Measurements from ENCODE around the gene FRMPD4.

Gene FRMPD4

GRCh38 chrX:12396584-12396983, 258.3 kb downstream of the FRMPD4 start:
- H3K4me3 ChIP-seq (ENCODE audit: low read length), result no peak overlapping the region
- no peaks in the 10 kb centered on the region for H3K4me1 ChIP-seq (ENCODE audit: control insufficient read depth, insufficient read depth, low read length)
- no peaks in the 10 kb centered on the region for H3K27me3 ChIP-seq (ENCODE audit: control insufficient read depth, insufficient read depth, low read length)
- H3K9ac ChIP-seq (ENCODE audit: low read length), result no peak overlapping the region
- no peaks in the 10 kb centered on the region for H3K36me3 ChIP-seq (ENCODE audit: control insufficient read depth, insufficient read depth, low read length)
- H3K27ac ChIP-seq (ENCODE audit: low read depth, low read length), result no peak overlapping the region

- no peaks in the 10 kb centered on the region for H3K36me3 ChIP-seq (ENCODE audit: control insufficient read depth, insufficient read depth, low read length)
- no peaks in the 10 kb centered on the region for H3K4me1 ChIP-seq (ENCODE audit: control insufficient read depth, insufficient read depth, low read length)
- no peak overlapping the region for H3K4me3 ChIP-seq (ENCODE audit: low read length)
- no peak overlapping the region for H3K27ac ChIP-seq (ENCODE audit: low read depth, low read length)
- no peaks in the 10 kb centered on the region for H3K27me3 ChIP-seq (ENCODE audit: control insufficient read depth, insufficient read depth, low read length)
- H3K9ac ChIP-seq (ENCODE audit: low read length), result no peak overlapping the region
Observed at GRCh38 chrX:12400218-12400617, 261.9 kb downstream of the FRMPD4 start.

- no peak overlapping the region for H3K27ac ChIP-seq (ENCODE audit: low read depth, low read length)
- H3K4me3 ChIP-seq (ENCODE audit: low read length), result no peak overlapping the region
- H3K4me1 ChIP-seq (ENCODE audit: control insufficient read depth, insufficient read depth, low read length), result no peaks in the 10 kb centered on the region
- no peaks in the 10 kb centered on the region for H3K36me3 ChIP-seq (ENCODE audit: control insufficient read depth, insufficient read depth, low read length)
- H3K27me3 ChIP-seq (ENCODE audit: control insufficient read depth, insufficient read depth, low read length), result no peaks in the 10 kb centered on the region
- H3K9ac ChIP-seq (ENCODE audit: low read length), result no peak overlapping the region
Observed at GRCh38 chrX:12401252-12401651, 263.0 kb downstream of the FRMPD4 start.

- Histone ChIP-seq H3K27me3 (ENCODE audit: control insufficient read depth, insufficient read depth, low read length) (no peaks in the 10 kb centered on the region), H3K4me3 (ENCODE audit: low read length) (no peak overlapping the region), H3K9ac (ENCODE audit: low read length) (no peak overlapping the region), H3K4me1 (ENCODE audit: control insufficient read depth, insufficient read depth, low read length) (no peaks in the 10 kb centered on the region), H3K36me3 (ENCODE audit: control insufficient read depth, insufficient read depth, low read length) (no peaks in the 10 kb centered on the region), H3K27ac (ENCODE audit: low read depth, low read length) (no peak overlapping the region)
Observed at GRCh38 chrX:12403474-12404082, 265.3 kb downstream of the FRMPD4 start.

GRCh38 chrX:12405306-12405705, 267.0 kb downstream of the FRMPD4 start:
- Histone ChIP-seq H3K27me3 (ENCODE audit: control insufficient read depth, insufficient read depth, low read length) (no peaks in the 10 kb centered on the region), H3K27ac (ENCODE audit: low read depth, low read length) (no peak overlapping the region), H3K36me3 (ENCODE audit: control insufficient read depth, insufficient read depth, low read length) (no peaks in the 10 kb centered on the region), H3K4me1 (ENCODE audit: control insufficient read depth, insufficient read depth, low read length) (no peaks in the 10 kb centered on the region), H3K4me3 (ENCODE audit: low read length) (no peak overlapping the region), H3K9ac (ENCODE audit: low read length) (no peak overlapping the region)

- Histone ChIP-seq H3K9ac (ENCODE audit: low read length) (no peak overlapping the region), H3K4me3 (ENCODE audit: low read length) (no peak overlapping the region), H3K27me3 (ENCODE audit: control insufficient read depth, insufficient read depth, low read length) (no peaks in the 10 kb centered on the region), H3K36me3 (ENCODE audit: control insufficient read depth, insufficient read depth, low read length) (no peaks in the 10 kb centered on the region), H3K4me1 (ENCODE audit: control insufficient read depth, insufficient read depth, low read length) (no peaks in the 10 kb centered on the region), H3K27ac (ENCODE audit: low read depth, low read length) (no peak overlapping the region)
Observed at GRCh38 chrX:12410523-12410922, 272.2 kb downstream of the FRMPD4 start.

- no peaks in the 10 kb centered on the region for H3K27me3 ChIP-seq (ENCODE audit: control insufficient read depth, insufficient read depth, low read length)
- no peak overlapping the region for H3K9ac ChIP-seq (ENCODE audit: low read length)
- H3K27ac ChIP-seq (ENCODE audit: low read depth, low read length), result no peak overlapping the region
- H3K36me3 ChIP-seq (ENCODE audit: control insufficient read depth, insufficient read depth, low read length), result no peaks in the 10 kb centered on the region
- no peak overlapping the region for H3K4me3 ChIP-seq (ENCODE audit: low read length)
- H3K4me1 ChIP-seq (ENCODE audit: control insufficient read depth, insufficient read depth, low read length), result no peaks in the 10 kb centered on the region
Observed at GRCh38 chrX:12411831-12412230, 273.6 kb downstream of the FRMPD4 start.

- no peak overlapping the region for H3K27ac ChIP-seq (ENCODE audit: low read depth, low read length)
- H3K4me3 ChIP-seq (ENCODE audit: low read length), result no peak overlapping the region
- no peaks in the 10 kb centered on the region for H3K4me1 ChIP-seq (ENCODE audit: control insufficient read depth, insufficient read depth, low read length)
- H3K36me3 ChIP-seq (ENCODE audit: control insufficient read depth, insufficient read depth, low read length), result no peaks in the 10 kb centered on the region
- no peak overlapping the region for H3K9ac ChIP-seq (ENCODE audit: low read length)
- H3K27me3 ChIP-seq (ENCODE audit: control insufficient read depth, insufficient read depth, low read length), result no peaks in the 10 kb centered on the region
Observed at GRCh38 chrX:12412561-12412960, 274.3 kb downstream of the FRMPD4 start.

- H3K4me3 ChIP-seq (ENCODE audit: low read length), result no peak overlapping the region
- H3K36me3 ChIP-seq (ENCODE audit: control insufficient read depth, insufficient read depth, low read length), result no peaks in the 10 kb centered on the region
- H3K27me3 ChIP-seq (ENCODE audit: control insufficient read depth, insufficient read depth, low read length), result no peaks in the 10 kb centered on the region
- H3K27ac ChIP-seq (ENCODE audit: low read depth, low read length), result no peak overlapping the region
- no peak overlapping the region for H3K9ac ChIP-seq (ENCODE audit: low read length)
- no peaks in the 10 kb centered on the region for H3K4me1 ChIP-seq (ENCODE audit: control insufficient read depth, insufficient read depth, low read length)
Observed at GRCh38 chrX:12419591-12419990, 281.3 kb downstream of the FRMPD4 start.

GRCh38 chrX:12421918-12422317, 283.6 kb downstream of the FRMPD4 start:
- no peak overlapping the region for H3K9ac ChIP-seq (ENCODE audit: low read length)
- H3K27ac ChIP-seq (ENCODE audit: low read depth, low read length), result no peak overlapping the region
- no peaks in the 10 kb centered on the region for H3K4me1 ChIP-seq (ENCODE audit: control insufficient read depth, insufficient read depth, low read length)
- no peaks in the 10 kb centered on the region for H3K36me3 ChIP-seq (ENCODE audit: control insufficient read depth, insufficient read depth, low read length)
- no peak overlapping the region for H3K4me3 ChIP-seq (ENCODE audit: low read length)
- H3K27me3 ChIP-seq (ENCODE audit: control insufficient read depth, insufficient read depth, low read length), result no peaks in the 10 kb centered on the region

- H3K27me3 ChIP-seq (ENCODE audit: control insufficient read depth, insufficient read depth, low read length), result no peaks in the 10 kb centered on the region
- H3K36me3 ChIP-seq (ENCODE audit: control insufficient read depth, insufficient read depth, low read length), result no peaks in the 10 kb centered on the region
- no peak overlapping the region for H3K27ac ChIP-seq (ENCODE audit: low read depth, low read length)
- H3K4me1 ChIP-seq (ENCODE audit: control insufficient read depth, insufficient read depth, low read length), result no peaks in the 10 kb centered on the region
- H3K4me3 ChIP-seq (ENCODE audit: low read length), result no peak overlapping the region
- H3K9ac ChIP-seq (ENCODE audit: low read length), result no peak overlapping the region
Observed at GRCh38 chrX:12423346-12423745, 285.1 kb downstream of the FRMPD4 start.

GRCh38 chrX:12425496-12425895, 287.2 kb downstream of the FRMPD4 start:
- Histone ChIP-seq H3K36me3 (ENCODE audit: control insufficient read depth, insufficient read depth, low read length) (no peaks in the 10 kb centered on the region), H3K27ac (ENCODE audit: low read depth, low read length) (no peak overlapping the region)

GRCh38 chrX:12426420-12426819, 288.1 kb downstream of the FRMPD4 start:
- H3K9ac ChIP-seq (ENCODE audit: low read length), result no peak overlapping the region
- no peaks in the 10 kb centered on the region for H3K36me3 ChIP-seq (ENCODE audit: control insufficient read depth, insufficient read depth, low read length)
- no peaks in the 10 kb centered on the region for H3K27me3 ChIP-seq (ENCODE audit: control insufficient read depth, insufficient read depth, low read length)
- H3K27ac ChIP-seq (ENCODE audit: low read depth, low read length), result no peak overlapping the region
- no peak overlapping the region for H3K4me3 ChIP-seq (ENCODE audit: low read length)
- no peaks in the 10 kb centered on the region for H3K4me1 ChIP-seq (ENCODE audit: control insufficient read depth, insufficient read depth, low read length)

More at GRCh38 chrX:12425496-12425895, 287.2 kb downstream of the FRMPD4 start:
- Histone ChIP-seq H3K4me3 (ENCODE audit: low read length) (no peak overlapping the region), H3K9ac (ENCODE audit: low read length) (no peak overlapping the region), H3K27me3 (ENCODE audit: control insufficient read depth, insufficient read depth, low read length) (no peaks in the 10 kb centered on the region), H3K4me1 (ENCODE audit: control insufficient read depth, insufficient read depth, low read length) (no peaks in the 10 kb centered on the region)

Measured in rectal smooth muscle tissue (tissue), 1 donor.